ENCODE measurements around the gene PPP1R13L. TPM values are rescaled to one million over a fixed set of nuclear protein-coding genes. Genes with fewer than 3 reads are reported as not detected.

The PPP1R13L gene
- total RNA-seq, 2 donors from 2014 or later, result 51.2 to 112 TPM

DNA sequence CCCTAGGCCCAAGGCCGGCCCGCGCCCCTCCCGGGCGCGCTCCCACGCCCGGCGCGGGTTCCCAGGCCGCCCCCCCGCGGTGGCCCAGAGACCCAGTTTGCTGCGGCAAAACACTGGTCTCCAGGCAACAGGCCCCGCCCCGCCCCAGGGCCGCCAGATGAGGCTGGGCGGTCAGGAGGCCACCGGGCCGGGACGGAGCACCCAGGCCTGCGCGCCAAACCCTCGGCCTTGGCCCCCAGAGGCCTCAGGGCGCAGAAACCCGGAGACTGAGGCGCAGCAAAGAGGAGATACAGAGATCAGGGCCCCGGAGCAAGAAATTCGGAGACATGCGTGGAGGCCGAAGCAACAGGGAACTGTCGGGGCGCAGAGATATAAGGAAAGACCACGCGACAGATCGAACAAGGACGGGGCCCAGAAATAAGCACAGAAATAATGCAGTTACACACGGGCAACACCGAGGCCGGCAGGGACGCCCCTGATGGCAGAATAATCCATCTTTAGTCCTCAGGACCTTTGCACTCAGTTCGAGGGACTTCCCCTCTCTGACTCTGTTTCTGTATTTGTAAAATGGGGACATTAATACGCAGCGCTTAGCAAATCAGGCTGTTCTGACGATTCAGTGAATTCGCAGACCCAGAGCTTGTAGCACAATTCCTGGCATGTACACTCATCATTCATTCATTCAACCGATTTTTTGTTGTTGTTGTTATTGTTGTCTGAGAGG, 39.6 kb upstream of the PPP1R13L start:
- no peaks in the 10 kb centered on the region for H3K36me3 ChIP-seq
- peak overlapping the region; percentile 77 for H3K4me3 ChIP-seq
- TF ChIP-seq, protein P1, sequence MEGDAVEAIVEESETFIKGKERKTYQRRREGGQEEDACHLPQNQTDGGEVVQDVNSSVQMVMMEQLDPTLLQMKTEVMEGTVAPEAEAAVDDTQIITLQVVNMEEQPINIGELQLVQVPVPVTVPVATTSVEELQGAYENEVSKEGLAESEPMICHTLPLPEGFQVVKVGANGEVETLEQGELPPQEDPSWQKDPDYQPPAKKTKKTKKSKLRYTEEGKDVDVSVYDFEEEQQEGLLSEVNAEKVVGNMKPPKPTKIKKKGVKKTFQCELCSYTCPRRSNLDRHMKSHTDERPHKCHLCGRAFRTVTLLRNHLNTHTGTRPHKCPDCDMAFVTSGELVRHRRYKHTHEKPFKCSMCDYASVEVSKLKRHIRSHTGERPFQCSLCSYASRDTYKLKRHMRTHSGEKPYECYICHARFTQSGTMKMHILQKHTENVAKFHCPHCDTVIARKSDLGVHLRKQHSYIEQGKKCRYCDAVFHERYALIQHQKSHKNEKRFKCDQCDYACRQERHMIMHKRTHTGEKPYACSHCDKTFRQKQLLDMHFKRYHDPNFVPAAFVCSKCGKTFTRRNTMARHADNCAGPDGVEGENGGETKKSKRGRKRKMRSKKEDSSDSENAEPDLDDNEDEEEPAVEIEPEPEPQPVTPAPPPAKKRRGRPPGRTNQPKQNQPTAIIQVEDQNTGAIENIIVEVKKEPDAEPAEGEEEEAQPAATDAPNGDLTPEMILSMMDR (IDR thresholded peaks at IDR 0.05), result no peak
- ATAC-seq (ENCODE audit: insufficient number of reproducible peaks, low FRiP score, low read depth) (peak; percentile 39), DNase-seq (ENCODE audit: low spot score) (peak; percentile 83)
- peak overlapping the region; percentile 94 to 97 for H3K27ac ChIP-seq
- H3K4me1 ChIP-seq (ENCODE audit: control insufficient read depth in 1 of 2, low read depth in 2 of 2), result peaks cover 14 to 24% of the 10 kb centered on the region in 2 donors
- no peaks in the 10 kb centered on the region for H3K9me3 ChIP-seq
- no peaks in the 10 kb centered on the region for H3K27me3 ChIP-seq (replicated peaks; ENCODE audit: insufficient read depth)

DNA sequence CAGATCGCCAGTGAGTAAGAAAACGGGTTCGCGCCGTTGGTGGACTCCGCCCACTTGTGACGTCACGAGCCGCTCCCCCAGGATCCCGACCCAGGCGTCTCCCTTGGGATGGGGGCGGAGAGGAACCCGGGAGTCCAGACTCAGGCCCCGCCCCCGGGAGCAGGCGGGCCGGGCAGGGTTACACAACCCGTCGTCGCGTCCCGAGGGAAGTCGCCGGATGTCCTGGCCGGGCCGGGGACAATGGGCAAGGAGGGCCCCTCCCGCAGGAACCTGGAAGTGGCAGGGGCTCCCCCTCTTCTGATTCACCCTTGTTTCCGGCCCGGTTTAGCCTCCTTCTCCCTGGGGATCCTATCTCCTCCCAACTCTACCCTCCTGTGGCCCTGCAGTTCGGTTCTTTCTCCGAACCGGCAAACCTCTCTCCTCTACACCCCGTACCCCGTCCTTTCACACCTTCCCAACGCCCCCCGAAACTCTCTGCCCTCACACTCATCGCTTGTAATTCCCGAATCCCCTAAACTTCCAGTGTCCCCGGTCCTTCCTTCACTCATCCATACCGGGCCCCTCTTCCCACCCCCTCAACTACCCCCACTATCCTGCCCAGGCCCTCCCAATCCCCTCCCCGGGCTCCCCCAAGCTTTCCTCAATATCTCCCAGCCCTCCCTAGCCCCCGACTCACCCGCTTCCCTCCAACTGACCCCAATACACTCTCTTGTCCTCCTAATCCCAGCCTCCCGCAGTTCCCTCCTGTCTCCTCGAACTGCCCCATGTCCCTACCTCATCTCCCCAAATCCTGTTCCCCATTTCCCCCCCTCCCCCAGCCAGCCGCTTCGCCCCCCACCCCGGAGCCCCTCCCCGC, 38.8 kb upstream of the PPP1R13L start:
- DNase-seq (ENCODE audit: low spot score), result peak; percentile 95
- TF ChIP-seq, protein P1 (IDR thresholded peaks at IDR 0.05), result no peak
- H3K27me3 ChIP-seq (replicated peaks; ENCODE audit: insufficient read depth), result no peaks in the 10 kb centered on the region
- no peaks in the 10 kb centered on the region for H3K9me3 ChIP-seq
- no peaks in the 10 kb centered on the region for H3K36me3 ChIP-seq
- peak overlapping the region; percentile 77 for H3K4me3 ChIP-seq
- H3K27ac ChIP-seq, result peak overlapping the region; percentile 94 to 97
- ATAC-seq (ENCODE audit: insufficient number of reproducible peaks, low FRiP score, low read depth), result peak; percentile 57
- peaks cover 16 to 24% of the 10 kb centered on the region in 2 donors for H3K4me1 ChIP-seq (ENCODE audit: control insufficient read depth in 1 of 2, low read depth in 2 of 2)

DNA sequence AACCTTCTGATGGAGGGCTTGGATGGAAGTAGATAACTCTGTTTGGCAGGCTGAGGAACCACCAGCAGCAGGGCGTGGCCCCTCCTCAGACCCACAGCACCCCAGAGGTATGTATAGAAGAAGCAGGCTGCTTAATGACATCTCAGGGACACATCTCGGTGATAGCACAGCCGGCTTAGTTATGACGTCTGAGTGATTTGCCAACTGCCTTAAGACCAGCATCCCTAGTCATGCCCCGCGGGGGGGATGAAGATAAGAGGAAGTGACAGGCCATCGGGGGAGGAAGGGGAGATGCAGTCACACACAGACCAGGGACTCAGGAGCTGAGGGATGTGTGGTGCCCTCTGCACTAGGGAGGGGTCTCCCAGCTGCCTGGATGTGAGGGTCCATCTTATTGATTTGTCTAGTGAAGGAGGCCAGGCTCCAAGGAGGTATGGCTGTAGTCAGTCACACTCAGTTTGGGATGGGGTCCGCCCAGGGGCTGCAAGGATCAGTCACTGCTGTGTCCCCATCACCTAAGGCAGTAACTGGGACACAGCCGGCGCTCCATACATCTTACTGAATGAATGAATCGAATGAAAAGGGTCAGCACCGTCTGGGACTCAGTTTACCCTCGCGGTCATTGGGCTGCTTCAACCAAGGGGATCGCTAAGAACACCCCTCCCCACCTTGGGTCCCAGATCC, 38.1 kb upstream of the PPP1R13L start:
- Histone ChIP-seq H3K4me3 (peak overlapping the region; percentile 77), H3K9me3 (no peaks in the 10 kb centered on the region), H3K36me3 (no peaks in the 10 kb centered on the region), H3K27me3 (replicated peaks; ENCODE audit: insufficient read depth) (no peaks in the 10 kb centered on the region), H3K27ac (peak overlapping the region; percentile 94 to 97), H3K4me1 (ENCODE audit: control insufficient read depth in 1 of 2, low read depth in 2 of 2) (peaks cover 16 to 24% of the 10 kb centered on the region in 2 donors)
- DNase-seq (ENCODE audit: low spot score) (no peak), ATAC-seq (ENCODE audit: insufficient number of reproducible peaks, low FRiP score, low read depth) (no peak)
- TF ChIP-seq, protein P1 (IDR thresholded peaks at IDR 0.05), result no peak

DNA sequence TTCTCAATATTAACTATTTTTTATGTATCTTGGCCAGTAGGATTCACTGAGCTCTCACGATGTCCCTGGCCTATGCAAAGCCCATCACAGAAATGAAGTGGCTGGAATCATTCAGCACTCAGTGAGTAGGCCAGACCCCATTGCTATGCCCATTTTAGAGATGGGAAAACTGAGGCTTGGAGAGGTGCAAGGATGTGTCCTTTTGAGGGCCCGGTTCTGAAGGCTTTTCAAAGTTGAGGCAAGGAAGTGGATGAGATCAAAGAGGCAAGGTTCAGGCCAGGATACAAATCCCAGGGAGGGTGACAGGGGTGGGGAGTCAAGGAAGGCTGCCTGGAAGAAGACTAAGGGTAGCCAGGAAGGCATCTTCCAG, 37.5 kb upstream of the PPP1R13L start:
- DNase-seq (ENCODE audit: low spot score) (no peak), ATAC-seq (ENCODE audit: insufficient number of reproducible peaks, low FRiP score, low read depth) (no peak)
- Histone ChIP-seq H3K36me3 (no peaks in the 10 kb centered on the region), H3K4me1 (ENCODE audit: control insufficient read depth in 1 of 2, low read depth in 2 of 2) (peaks cover 16 to 24% of the 10 kb centered on the region in 2 donors), H3K9me3 (no peaks in the 10 kb centered on the region), H3K27me3 (replicated peaks; ENCODE audit: insufficient read depth) (no peaks in the 10 kb centered on the region), H3K4me3 (no peak overlapping the region), H3K27ac (peak overlapping the region; percentile 94 to 97)
- TF ChIP-seq, protein P1 (IDR thresholded peaks at IDR 0.05), result no peak

All from thoracic aorta (tissue), 2 donors.